ENCODE results near the gene ABI3BP. TPM values are rescaled to one million over a fixed set of nuclear protein-coding genes. Genes with fewer than 3 reads are reported as not detected.

The ABI3BP gene
- total RNA-seq, 1 experiment from 2014 or later: 5.2 TPM

DNA sequence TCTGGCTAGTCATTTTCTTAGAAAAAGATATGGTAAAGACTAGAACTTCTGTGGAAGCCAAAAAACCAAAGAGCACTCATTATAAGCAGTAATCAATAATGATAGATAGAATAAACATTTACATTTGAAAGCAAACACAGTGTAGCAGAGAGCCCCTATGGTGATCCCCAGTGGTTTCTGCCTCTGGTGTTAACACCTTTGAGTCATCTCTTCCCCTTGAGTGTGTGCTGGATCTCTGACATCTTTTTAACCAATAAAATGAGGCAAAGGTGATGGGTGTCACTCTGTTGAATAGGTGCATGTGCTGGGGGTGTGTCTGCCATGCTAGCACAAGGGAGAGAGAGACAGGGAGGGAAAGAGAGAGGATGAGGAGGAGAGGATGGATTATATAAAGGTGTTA lies 162.3 kb downstream of the ABI3BP start:
- H3K36me3 Mint-ChIP-seq (ENCODE audit: insufficient read depth, unreplicated experiment): no peaks in the 10 kb centered on the region
- DNase-seq: no peak
- H3K4me3 Mint-ChIP-seq (ENCODE audit: low read depth, unreplicated experiment): no peak overlapping the region
- CTCF ChIA-PET: no interaction called here
- H3K9me3 Mint-ChIP-seq (ENCODE audit: low read depth, unreplicated experiment): no peaks in the 10 kb centered on the region
- no peak overlapping the region for H3K27ac Mint-ChIP-seq (ENCODE audit: unreplicated experiment)
- TF ChIP-seq, protein P1, sequence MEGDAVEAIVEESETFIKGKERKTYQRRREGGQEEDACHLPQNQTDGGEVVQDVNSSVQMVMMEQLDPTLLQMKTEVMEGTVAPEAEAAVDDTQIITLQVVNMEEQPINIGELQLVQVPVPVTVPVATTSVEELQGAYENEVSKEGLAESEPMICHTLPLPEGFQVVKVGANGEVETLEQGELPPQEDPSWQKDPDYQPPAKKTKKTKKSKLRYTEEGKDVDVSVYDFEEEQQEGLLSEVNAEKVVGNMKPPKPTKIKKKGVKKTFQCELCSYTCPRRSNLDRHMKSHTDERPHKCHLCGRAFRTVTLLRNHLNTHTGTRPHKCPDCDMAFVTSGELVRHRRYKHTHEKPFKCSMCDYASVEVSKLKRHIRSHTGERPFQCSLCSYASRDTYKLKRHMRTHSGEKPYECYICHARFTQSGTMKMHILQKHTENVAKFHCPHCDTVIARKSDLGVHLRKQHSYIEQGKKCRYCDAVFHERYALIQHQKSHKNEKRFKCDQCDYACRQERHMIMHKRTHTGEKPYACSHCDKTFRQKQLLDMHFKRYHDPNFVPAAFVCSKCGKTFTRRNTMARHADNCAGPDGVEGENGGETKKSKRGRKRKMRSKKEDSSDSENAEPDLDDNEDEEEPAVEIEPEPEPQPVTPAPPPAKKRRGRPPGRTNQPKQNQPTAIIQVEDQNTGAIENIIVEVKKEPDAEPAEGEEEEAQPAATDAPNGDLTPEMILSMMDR (IDR thresholded peaks at IDR 0.05; ENCODE audit: unreplicated experiment): no peak
- intact Hi-C loops (cut with micrococcal nuclease; ENCODE audit: unreplicated experiment): no loop called here
- H3K4me1 Mint-ChIP-seq (ENCODE audit: low read depth, unreplicated experiment): no peaks in the 10 kb centered on the region
- no TSS peak for BruUV-seq (replicated peaks)
- no peaks in the 10 kb centered on the region for H3K27me3 Mint-ChIP-seq (ENCODE audit: unreplicated experiment)

DNA sequence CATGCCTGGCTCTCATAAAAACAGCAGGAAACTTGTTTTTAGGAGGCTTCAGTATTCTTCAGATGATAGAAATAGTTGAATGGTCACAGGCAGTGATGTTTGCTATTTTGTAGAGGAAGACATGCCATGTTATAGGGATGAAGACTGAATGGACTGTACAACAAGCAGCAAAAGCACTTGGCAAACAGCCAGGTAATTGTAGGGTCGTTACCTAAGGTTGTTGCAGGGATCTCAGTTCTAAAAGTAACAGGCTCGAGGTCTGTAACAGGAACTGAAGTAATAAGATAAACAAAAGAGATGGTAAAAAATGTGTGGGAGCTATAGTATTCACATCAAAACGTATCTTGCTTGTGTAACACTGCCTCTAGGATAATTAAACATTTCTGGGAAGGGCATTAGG lies 167.6 kb downstream of the ABI3BP start:
- no peak overlapping the region for H3K4me3 Mint-ChIP-seq (ENCODE audit: low read depth, unreplicated experiment)
- CTCF ChIA-PET: no interaction called here
- intact Hi-C loops (cut with micrococcal nuclease; ENCODE audit: unreplicated experiment): no loop called here
- no peaks in the 10 kb centered on the region for H3K36me3 Mint-ChIP-seq (ENCODE audit: insufficient read depth, unreplicated experiment)
- TF ChIP-seq, protein P1 (IDR thresholded peaks at IDR 0.05; ENCODE audit: unreplicated experiment): no peak
- peaks cover 4% of the 10 kb centered on the region for H3K9me3 Mint-ChIP-seq (ENCODE audit: low read depth, unreplicated experiment)
- no TSS peak for BruUV-seq (replicated peaks)
- H3K27ac Mint-ChIP-seq (ENCODE audit: unreplicated experiment): no peak overlapping the region
- no peak for DNase-seq
- H3K4me1 Mint-ChIP-seq (ENCODE audit: low read depth, unreplicated experiment): no peaks in the 10 kb centered on the region
- no peaks in the 10 kb centered on the region for H3K27me3 Mint-ChIP-seq (ENCODE audit: unreplicated experiment)

GRCh38 chr3:100815583-100815982 lies 177.6 kb downstream of the ABI3BP start:
- no TSS peak for BruUV-seq (replicated peaks)
- intact Hi-C loops (cut with micrococcal nuclease; ENCODE audit: unreplicated experiment): no loop called here
- H3K4me3 Mint-ChIP-seq (ENCODE audit: low read depth, unreplicated experiment): no peak overlapping the region
- no peaks in the 10 kb centered on the region for H3K9me3 Mint-ChIP-seq (ENCODE audit: low read depth, unreplicated experiment)
- no peaks in the 10 kb centered on the region for H3K27me3 Mint-ChIP-seq (ENCODE audit: unreplicated experiment)
- H3K4me1 Mint-ChIP-seq (ENCODE audit: low read depth, unreplicated experiment): no peaks in the 10 kb centered on the region
- no peaks in the 10 kb centered on the region for H3K36me3 Mint-ChIP-seq (ENCODE audit: insufficient read depth, unreplicated experiment)
- CTCF ChIA-PET: no interaction called here
- TF ChIP-seq, protein P1 (IDR thresholded peaks at IDR 0.05; ENCODE audit: unreplicated experiment): no peak
- no peak overlapping the region for H3K27ac Mint-ChIP-seq (ENCODE audit: unreplicated experiment)
- DNase-seq: no peak

DNA sequence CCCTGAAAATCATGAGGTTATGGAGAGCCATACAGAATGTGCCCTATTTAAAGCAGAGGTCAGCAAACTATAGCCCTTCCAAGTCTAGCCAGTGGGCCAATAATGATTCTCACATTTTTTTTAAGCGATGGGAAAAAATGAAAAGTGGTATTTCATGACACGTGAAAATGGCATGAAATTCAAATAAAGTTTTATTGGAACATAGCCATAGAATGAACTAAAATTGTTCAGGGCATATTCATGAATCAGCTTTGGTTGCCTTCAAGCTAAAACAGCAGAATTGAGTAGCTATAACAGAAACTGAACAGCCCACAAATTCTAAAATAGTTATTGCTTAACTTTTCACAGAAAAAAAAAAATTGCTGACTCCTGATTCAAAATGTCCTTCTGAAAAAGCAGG lies 179.4 kb downstream of the ABI3BP start:
- Mint-ChIP-seq H3K9me3 (ENCODE audit: low read depth, unreplicated experiment) (no peaks in the 10 kb centered on the region), H3K36me3 (ENCODE audit: insufficient read depth, unreplicated experiment) (no peaks in the 10 kb centered on the region), H3K27me3 (ENCODE audit: unreplicated experiment) (no peaks in the 10 kb centered on the region), H3K4me1 (ENCODE audit: low read depth, unreplicated experiment) (no peaks in the 10 kb centered on the region), H3K27ac (ENCODE audit: unreplicated experiment) (no peak overlapping the region), H3K4me3 (ENCODE audit: low read depth, unreplicated experiment) (no peak overlapping the region)
- TF ChIP-seq, protein P1 (IDR thresholded peaks at IDR 0.05; ENCODE audit: unreplicated experiment): no peak
- BruUV-seq (replicated peaks): no TSS peak
- CTCF ChIA-PET: no interaction called here
- no peak for DNase-seq
- intact Hi-C loops (cut with micrococcal nuclease; ENCODE audit: unreplicated experiment): no loop called here

Data from Calu3 (cell line).